ENCODE data around the gene KRTAP3-2. TPM values are rescaled to one million over a fixed set of nuclear protein-coding genes. Genes with fewer than 3 reads are reported as not detected.

KRTAP3-2 gene
- total and polyA plus RNA-seq, 10 donors, result not detected

- H3K27ac ChIP-seq, result no peak overlapping the region
- H3K4me1 ChIP-seq, result no peaks in the 10 kb centered on the region
- intact Hi-C loops (cut with DNase I; ENCODE audit: low total_unique reads), result no loop called here
- 62 to 80% (median 71%) methylated on average over 4 of the region's 4 CpGs for WGBS, 5 donors
- H3K4me3 ChIP-seq, result no peak overlapping the region
- H3K9me3 ChIP-seq, result no peaks in the 10 kb centered on the region
- DNase-seq, result no peak
- no peaks in the 10 kb centered on the region for H3K36me3 ChIP-seq
- H3K27me3 ChIP-seq (replicated peaks in 1 of 7), result peaks cover 0 to 3% (median 0%) of the 10 kb centered on the region in 7 donors
- TF ChIP-seq POLR2A (IDR thresholded peaks at IDR 0.05) (no peak), POLR2AphosphoS5 (IDR thresholded peaks at IDR 0.05) (no peak)
- TF ChIP-seq, protein P1, sequence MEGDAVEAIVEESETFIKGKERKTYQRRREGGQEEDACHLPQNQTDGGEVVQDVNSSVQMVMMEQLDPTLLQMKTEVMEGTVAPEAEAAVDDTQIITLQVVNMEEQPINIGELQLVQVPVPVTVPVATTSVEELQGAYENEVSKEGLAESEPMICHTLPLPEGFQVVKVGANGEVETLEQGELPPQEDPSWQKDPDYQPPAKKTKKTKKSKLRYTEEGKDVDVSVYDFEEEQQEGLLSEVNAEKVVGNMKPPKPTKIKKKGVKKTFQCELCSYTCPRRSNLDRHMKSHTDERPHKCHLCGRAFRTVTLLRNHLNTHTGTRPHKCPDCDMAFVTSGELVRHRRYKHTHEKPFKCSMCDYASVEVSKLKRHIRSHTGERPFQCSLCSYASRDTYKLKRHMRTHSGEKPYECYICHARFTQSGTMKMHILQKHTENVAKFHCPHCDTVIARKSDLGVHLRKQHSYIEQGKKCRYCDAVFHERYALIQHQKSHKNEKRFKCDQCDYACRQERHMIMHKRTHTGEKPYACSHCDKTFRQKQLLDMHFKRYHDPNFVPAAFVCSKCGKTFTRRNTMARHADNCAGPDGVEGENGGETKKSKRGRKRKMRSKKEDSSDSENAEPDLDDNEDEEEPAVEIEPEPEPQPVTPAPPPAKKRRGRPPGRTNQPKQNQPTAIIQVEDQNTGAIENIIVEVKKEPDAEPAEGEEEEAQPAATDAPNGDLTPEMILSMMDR (IDR thresholded peaks at IDR 0.05 in 8 of 11, conservative IDR thresholded peaks at IDR 0.05 in 3 of 11), result no peak
Measured at GRCh38 chr17:41009301-41009760, 9.6 kb upstream of the KRTAP3-2 start.

- WGBS, 5 donors, result 86 to 95% (median 94%) methylated on average over 8 of the region's 8 CpGs
Measured at GRCh38 chr17:41008811-41009210, 9.1 kb upstream of the KRTAP3-2 start, which contains the start of gene KRTAP3-1. Gene KRTAP3-1 (minus strand): TSS chr17:41009128. CDS start chr17:41009074, 54 bp downstream.

DNA sequence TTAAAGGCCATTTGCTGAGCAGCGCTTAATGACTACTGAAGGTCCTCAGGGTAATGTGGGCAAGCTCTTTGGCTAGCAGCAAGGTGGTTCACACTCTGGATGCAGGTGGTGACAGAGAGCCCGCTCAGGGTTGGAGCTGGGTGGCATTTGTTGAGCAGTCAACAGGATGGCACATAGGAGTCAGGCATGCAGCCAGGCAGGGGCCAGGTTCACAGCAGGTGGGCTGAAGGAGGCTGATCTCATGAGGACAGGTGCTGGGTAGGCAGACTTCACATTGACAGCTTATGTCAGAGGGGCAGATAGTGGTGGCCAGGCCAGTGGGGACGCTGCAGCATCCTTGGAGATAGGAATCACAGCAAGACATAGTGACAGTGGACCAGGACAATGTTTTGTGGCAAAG lies 4.7 kb upstream of the KRTAP3-2 start:
- 78 to 93% (median 85%) methylated on average over 3 of the region's 3 CpGs for WGBS, 5 donors
- TF ChIP-seq, protein P1 (IDR thresholded peaks at IDR 0.05 in 8 of 11, conservative IDR thresholded peaks at IDR 0.05 in 3 of 11), result no peak
- TF ChIP-seq POLR2AphosphoS5 (IDR thresholded peaks at IDR 0.05) (no peak), POLR2A (IDR thresholded peaks at IDR 0.05) (no peak)
- Histone ChIP-seq H3K4me3 (no peak overlapping the region), H3K4me1 (no peaks in the 10 kb centered on the region), H3K36me3 (no peaks in the 10 kb centered on the region), H3K27me3 (replicated peaks in 1 of 7) (peaks cover 0 to 6% (median 0%) of the 10 kb centered on the region in 7 donors), H3K9me3 (no peaks in the 10 kb centered on the region), H3K27ac (no peak overlapping the region)
- DNase-seq, result no peak
- intact Hi-C loops (cut with DNase I; ENCODE audit: low total_unique reads), result no loop called here

More at GRCh38 chr17:41008811-41009210, 9.1 kb upstream of the KRTAP3-2 start, which contains the start of gene KRTAP3-1:
- intact Hi-C loops (cut with DNase I; ENCODE audit: low total_unique reads), result no loop called here
- H3K27ac ChIP-seq, result no peak within 1 kb of the TSS
- H3K36me3 ChIP-seq, result no peaks in the 10 kb centered on the region
- TF ChIP-seq POLR2AphosphoS5 (IDR thresholded peaks at IDR 0.05), result no peak
- no peak for TF ChIP-seq POLR2A (IDR thresholded peaks at IDR 0.05)
- TF ChIP-seq, protein P1 (IDR thresholded peaks at IDR 0.05 in 8 of 11, conservative IDR thresholded peaks at IDR 0.05 in 3 of 11), result no peak
- no peak within 1 kb of the TSS for H3K4me3 ChIP-seq
- no peaks in the 10 kb centered on the region for H3K4me1 ChIP-seq
- no peak for DNase-seq
- H3K9me3 ChIP-seq, result no peaks in the 10 kb centered on the region
- peaks cover 0 to 3% (median 0%) of the 10 kb centered on the region in 7 donors for H3K27me3 ChIP-seq (replicated peaks in 1 of 7)

DNA sequence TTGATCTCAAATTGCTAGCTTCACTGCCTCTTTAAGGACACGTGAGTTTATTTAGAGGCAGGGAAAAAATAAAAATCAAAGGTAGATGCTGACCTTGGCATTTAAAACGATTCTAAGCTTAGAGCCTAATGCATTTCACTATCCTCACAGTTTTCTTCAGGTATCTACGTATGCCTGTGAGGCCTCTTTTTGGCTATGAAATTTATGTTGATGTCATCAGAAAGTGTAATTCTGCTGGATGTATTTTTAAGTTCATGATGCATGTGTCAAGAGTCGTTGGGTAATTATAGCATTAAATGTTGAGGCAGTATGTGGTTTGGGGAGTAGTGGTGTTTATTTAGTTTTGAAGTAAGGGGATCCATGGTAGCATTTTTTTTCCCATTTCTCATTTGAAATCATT lies 4.2 kb upstream of the KRTAP3-2 start:
- no peak for DNase-seq
- Histone ChIP-seq H3K4me1 (no peaks in the 10 kb centered on the region), H3K27ac (no peak overlapping the region), H3K4me3 (no peak overlapping the region), H3K27me3 (replicated peaks in 1 of 7) (peaks cover 0 to 6% (median 0%) of the 10 kb centered on the region in 7 donors), H3K36me3 (no peaks in the 10 kb centered on the region), H3K9me3 (no peaks in the 10 kb centered on the region)
- TF ChIP-seq POLR2A (IDR thresholded peaks at IDR 0.05), result no peak
- 62 to 80% (median 69%) methylated on average over 4 of the region's 4 CpGs for WGBS, 5 donors
- intact Hi-C loops (cut with DNase I; ENCODE audit: low total_unique reads), result no loop called here
